ENCODE results near the gene HNRNPAB. TPM values are rescaled to one million over a fixed set of nuclear protein-coding genes. Genes with fewer than 3 reads are reported as not detected.
A peak's percentile ranks its signal among the peaks of the same experiment; 100 is the strongest.

The HNRNPAB gene
- total RNA-seq, 1 donor from 2014 or later: 466 TPM

GRCh38 chr5:178222292-178222691 lies 18.0 kb downstream of the HNRNPAB start:
- DNase-seq (ENCODE audit: low read depth, low spot score): no peak
- Mint-ChIP-seq H3K27me3 (ENCODE audit: low read depth) (peaks cover 5% of the 10 kb centered on the region), H3K4me3 (peak overlapping the region; percentile 4), H3K36me3 (ENCODE audit: low read depth) (peaks cover 27% of the 10 kb centered on the region), H3K9me3 (no peaks in the 10 kb centered on the region), H3K27ac (ENCODE audit: unreplicated experiment) (no peak overlapping the region), H3K4me1 (peaks cover 15% of the 10 kb centered on the region)
- TF ChIP-seq, protein P1, sequence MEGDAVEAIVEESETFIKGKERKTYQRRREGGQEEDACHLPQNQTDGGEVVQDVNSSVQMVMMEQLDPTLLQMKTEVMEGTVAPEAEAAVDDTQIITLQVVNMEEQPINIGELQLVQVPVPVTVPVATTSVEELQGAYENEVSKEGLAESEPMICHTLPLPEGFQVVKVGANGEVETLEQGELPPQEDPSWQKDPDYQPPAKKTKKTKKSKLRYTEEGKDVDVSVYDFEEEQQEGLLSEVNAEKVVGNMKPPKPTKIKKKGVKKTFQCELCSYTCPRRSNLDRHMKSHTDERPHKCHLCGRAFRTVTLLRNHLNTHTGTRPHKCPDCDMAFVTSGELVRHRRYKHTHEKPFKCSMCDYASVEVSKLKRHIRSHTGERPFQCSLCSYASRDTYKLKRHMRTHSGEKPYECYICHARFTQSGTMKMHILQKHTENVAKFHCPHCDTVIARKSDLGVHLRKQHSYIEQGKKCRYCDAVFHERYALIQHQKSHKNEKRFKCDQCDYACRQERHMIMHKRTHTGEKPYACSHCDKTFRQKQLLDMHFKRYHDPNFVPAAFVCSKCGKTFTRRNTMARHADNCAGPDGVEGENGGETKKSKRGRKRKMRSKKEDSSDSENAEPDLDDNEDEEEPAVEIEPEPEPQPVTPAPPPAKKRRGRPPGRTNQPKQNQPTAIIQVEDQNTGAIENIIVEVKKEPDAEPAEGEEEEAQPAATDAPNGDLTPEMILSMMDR (conservative IDR thresholded peaks at IDR 0.05): no peak

DNA sequence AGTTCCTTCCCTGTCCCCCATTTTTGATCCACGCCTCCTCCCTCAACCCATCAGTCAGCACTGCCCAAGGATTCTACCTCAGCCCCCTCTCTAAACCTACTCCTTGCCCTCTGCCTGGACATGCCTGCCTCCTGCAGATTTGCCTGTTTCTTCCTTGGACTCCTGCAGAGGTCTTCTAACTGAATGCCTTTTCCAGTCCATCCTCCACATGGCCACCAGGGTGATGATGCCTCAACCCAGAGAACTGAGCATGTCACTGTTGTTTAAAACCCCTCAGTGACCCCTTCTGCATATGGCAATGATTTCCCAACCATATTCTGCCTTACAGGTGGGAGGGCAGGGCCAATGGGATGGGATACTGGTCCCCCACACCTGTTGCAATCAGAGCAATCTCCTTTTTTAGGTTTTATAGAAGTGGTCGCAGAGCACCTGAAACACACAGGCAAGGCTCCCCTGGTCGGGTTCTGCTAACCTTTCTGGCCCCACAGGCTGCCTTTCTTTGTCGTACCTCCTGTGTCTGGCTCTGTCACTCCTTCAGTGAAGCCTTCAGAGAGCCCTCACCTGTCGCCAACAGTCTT lies 19.0 kb downstream of the HNRNPAB start:
- H3K9me3 Mint-ChIP-seq: no peaks in the 10 kb centered on the region
- H3K27me3 Mint-ChIP-seq (ENCODE audit: low read depth): peaks cover 5% of the 10 kb centered on the region
- H3K27ac Mint-ChIP-seq (ENCODE audit: unreplicated experiment): peak overlapping the region; percentile 21
- TF ChIP-seq, protein P1 (conservative IDR thresholded peaks at IDR 0.05): peak; percentile 31
- H3K36me3 Mint-ChIP-seq (ENCODE audit: low read depth): peaks cover 37% of the 10 kb centered on the region
- DNase-seq (ENCODE audit: low read depth, low spot score): no peak
- peak overlapping the region; percentile 62 for H3K4me3 Mint-ChIP-seq
- H3K4me1 Mint-ChIP-seq: peaks cover 15% of the 10 kb centered on the region

GRCh38 chr5:178223828-178224335 lies 19.5 kb downstream of the HNRNPAB start:
- Mint-ChIP-seq H3K36me3 (ENCODE audit: low read depth) (peaks cover 35% of the 10 kb centered on the region), H3K27ac (ENCODE audit: unreplicated experiment) (no peak overlapping the region), H3K27me3 (ENCODE audit: low read depth) (peaks cover 5% of the 10 kb centered on the region), H3K9me3 (no peaks in the 10 kb centered on the region), H3K4me1 (peaks cover 15% of the 10 kb centered on the region), H3K4me3 (peak overlapping the region; percentile 7)
- TF ChIP-seq, protein P1 (conservative IDR thresholded peaks at IDR 0.05): no peak
- DNase-seq (ENCODE audit: low read depth, low spot score): no peak

GRCh38 chr5:178224403-178224802 lies 20.1 kb downstream of the HNRNPAB start:
- TF ChIP-seq, protein P1 (conservative IDR thresholded peaks at IDR 0.05): no peak
- no peaks in the 10 kb centered on the region for H3K9me3 Mint-ChIP-seq
- no peak overlapping the region for H3K27ac Mint-ChIP-seq (ENCODE audit: unreplicated experiment)
- peaks cover 37% of the 10 kb centered on the region for H3K36me3 Mint-ChIP-seq (ENCODE audit: low read depth)
- no peak for DNase-seq (ENCODE audit: low read depth, low spot score)
- peaks cover 17% of the 10 kb centered on the region for H3K4me1 Mint-ChIP-seq
- peaks cover 5% of the 10 kb centered on the region for H3K27me3 Mint-ChIP-seq (ENCODE audit: low read depth)
- no peak overlapping the region for H3K4me3 Mint-ChIP-seq

DNA sequence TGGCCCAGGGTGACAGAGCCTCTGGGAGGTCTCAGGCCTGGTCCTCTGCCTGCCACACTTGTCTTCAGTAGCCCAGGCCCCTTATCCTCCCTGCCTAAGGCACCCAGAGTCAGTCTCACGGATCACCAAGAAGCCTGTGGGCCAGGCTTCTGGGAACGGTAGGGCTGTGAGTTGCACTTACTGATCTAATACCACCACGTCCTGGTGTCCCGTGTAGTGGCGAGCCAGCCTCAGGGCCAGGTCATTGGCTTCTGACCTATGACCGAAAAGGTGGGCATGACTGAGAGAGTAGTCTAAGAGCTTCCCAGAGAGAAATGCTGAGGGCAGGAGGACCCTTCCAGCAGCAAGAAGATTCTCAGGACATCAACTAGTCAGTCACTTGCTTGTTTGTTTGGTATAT lies 20.8 kb downstream of the HNRNPAB start:
- DNase-seq (ENCODE audit: low read depth, low spot score): no peak
- H3K36me3 Mint-ChIP-seq (ENCODE audit: low read depth): peaks cover 34% of the 10 kb centered on the region
- TF ChIP-seq, protein P1 (conservative IDR thresholded peaks at IDR 0.05): no peak
- H3K27me3 Mint-ChIP-seq (ENCODE audit: low read depth): peaks cover 5% of the 10 kb centered on the region
- H3K4me3 Mint-ChIP-seq: peak overlapping the region; percentile 8
- H3K9me3 Mint-ChIP-seq: no peaks in the 10 kb centered on the region
- peaks cover 19% of the 10 kb centered on the region for H3K4me1 Mint-ChIP-seq
- H3K27ac Mint-ChIP-seq (ENCODE audit: unreplicated experiment): no peak overlapping the region

Measured in neural crest cell (in vitro differentiated cells).